Lower leg skin (tissue), 3 donors: ENCODE measurements around the gene CCDC88C.

Experiments used
- POLR2A ChIP-seq, 2 donors: fragments of 450-650 bp; IDR thresholded peaks; one replicate each; pipeline ENCODE4 v1.6.1; 2016 to 2017; ENCODE audit warnings: antibody characterized with exemption in 2 of 2, mild to moderate bottlenecking in 1 of 2, moderate library complexity in 1 of 2
- TF ChIP-seq, protein P1 (sequence below), 3 donors: fragments of 450-650 bp; IDR thresholded peaks; one replicate each; pipeline ENCODE4 v1.5.1; 2016; ENCODE audit warnings: antibody characterized with exemption in 3 of 3, mild to moderate bottlenecking in 3 of 3, moderate library complexity in 2 of 3

GRCh38 chr14:91302391-91302790 lies 115.2 kb downstream of the CCDC88C start:
- TF ChIP-seq, protein P1, sequence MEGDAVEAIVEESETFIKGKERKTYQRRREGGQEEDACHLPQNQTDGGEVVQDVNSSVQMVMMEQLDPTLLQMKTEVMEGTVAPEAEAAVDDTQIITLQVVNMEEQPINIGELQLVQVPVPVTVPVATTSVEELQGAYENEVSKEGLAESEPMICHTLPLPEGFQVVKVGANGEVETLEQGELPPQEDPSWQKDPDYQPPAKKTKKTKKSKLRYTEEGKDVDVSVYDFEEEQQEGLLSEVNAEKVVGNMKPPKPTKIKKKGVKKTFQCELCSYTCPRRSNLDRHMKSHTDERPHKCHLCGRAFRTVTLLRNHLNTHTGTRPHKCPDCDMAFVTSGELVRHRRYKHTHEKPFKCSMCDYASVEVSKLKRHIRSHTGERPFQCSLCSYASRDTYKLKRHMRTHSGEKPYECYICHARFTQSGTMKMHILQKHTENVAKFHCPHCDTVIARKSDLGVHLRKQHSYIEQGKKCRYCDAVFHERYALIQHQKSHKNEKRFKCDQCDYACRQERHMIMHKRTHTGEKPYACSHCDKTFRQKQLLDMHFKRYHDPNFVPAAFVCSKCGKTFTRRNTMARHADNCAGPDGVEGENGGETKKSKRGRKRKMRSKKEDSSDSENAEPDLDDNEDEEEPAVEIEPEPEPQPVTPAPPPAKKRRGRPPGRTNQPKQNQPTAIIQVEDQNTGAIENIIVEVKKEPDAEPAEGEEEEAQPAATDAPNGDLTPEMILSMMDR (IDR thresholded peaks at IDR 0.05), result no peak
- no peak for TF ChIP-seq POLR2A (IDR thresholded peaks at IDR 0.05)
